ENCODE measurements around the gene PSMB3. TPM values are rescaled to one million over a fixed set of nuclear protein-coding genes. Genes with fewer than 3 reads are reported as not detected.

The PSMB3 gene
- total and polyA plus RNA-seq, 9 of the 15 experiments (the other 6 are each of a cell fraction or from before 2014, with no cell fraction given) = 460 to 2,775 (median 574) TPM

- TF ChIP-seq CREB3 (tag; conservative IDR thresholded peaks at IDR 0.05; ENCODE audit: low read depth) = no peak
- no peak for TF ChIP-seq ZNF175 (CRISPR knock-in tag; IDR thresholded peaks at IDR 0.05; ENCODE audit: low read depth)
- no peak for TF ChIP-seq ZHX1 (conservative IDR thresholded peaks at IDR 0.05; ENCODE audit: low read length)
- no peak for TF ChIP-seq CREB5 (CRISPR knock-in tag; IDR thresholded peaks at IDR 0.05)
- no peak for TF ChIP-seq TFE3 (CRISPR knock-in tag; IDR thresholded peaks at IDR 0.05)
- no peak for TF ChIP-seq SMARCC2 (IDR thresholded peaks at IDR 0.05; ENCODE audit: low read depth)
- TF ChIP-seq ARID1B (IDR thresholded peaks at IDR 0.05) = peak; percentile 39; the same call in 1 of the 2 replicates
- TF ChIP-seq, protein P1, sequence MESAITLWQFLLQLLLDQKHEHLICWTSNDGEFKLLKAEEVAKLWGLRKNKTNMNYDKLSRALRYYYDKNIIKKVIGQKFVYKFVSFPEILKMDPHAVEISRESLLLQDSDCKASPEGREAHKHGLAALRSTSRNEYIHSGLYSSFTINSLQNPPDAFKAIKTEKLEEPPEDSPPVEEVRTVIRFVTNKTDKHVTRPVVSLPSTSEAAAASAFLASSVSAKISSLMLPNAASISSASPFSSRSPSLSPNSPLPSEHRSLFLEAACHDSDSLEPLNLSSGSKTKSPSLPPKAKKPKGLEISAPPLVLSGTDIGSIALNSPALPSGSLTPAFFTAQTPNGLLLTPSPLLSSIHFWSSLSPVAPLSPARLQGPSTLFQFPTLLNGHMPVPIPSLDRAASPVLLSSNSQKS (CRISPR knock-in tag; IDR thresholded peaks at IDR 0.05) = no peak
- no peak for TF ChIP-seq ARID4B (CRISPR knock-in tag; IDR thresholded peaks at IDR 0.05)
- TF ChIP-seq RAD21 (CRISPR knock-in tag; conservative IDR thresholded peaks at IDR 0.05 in 1 of 2, IDR thresholded peaks at IDR 0.05 in 1 of 2) = no peak
- TF ChIP-seq PHTF2 (CRISPR knock-in tag; IDR thresholded peaks at IDR 0.05) = no peak
- TF ChIP-seq ZNF436 (CRISPR knock-in tag; IDR thresholded peaks at IDR 0.05) = no peak
- peak; percentile 42; the same call in 1 of the 2 replicates for TF ChIP-seq NCOR1 (IDR thresholded peaks at IDR 0.05)
Measured at GRCh38 chr17:38749223-38750043, 3.1 kb upstream of the PSMB3 start (continued).

All from K562 (cell line).